Endothelial cell of umbilical vein (primary cell): ENCODE results near the gene MROH9. TPM values are rescaled to one million over a fixed set of nuclear protein-coding genes. Genes with fewer than 3 reads are reported as not detected.

Experiments
- BruUV-seq: library from RNA; stranded (reverse); fragments of 400-500 nt; replicated peaks from 2 replicates; lab custom pipeline; 2021; lab: Mats Ljungman, UMichigan
- CTCF ChIA-PET: fragments of 300-600, 350-600 bp; sonication (Branson Sonifier 250); formaldehyde crosslinking; loops from one replicate; lab custom pipeline; 2021; ENCODE audit warnings: antibody characterized with exemption, inconsistent platforms; lab: Charles Lee
- POLR2A ChIA-PET: fragments of 300-600, 350-600 bp; sonication (Branson Sonifier 250); formaldehyde crosslinking; loops from one replicate; lab custom pipeline; 2021; ENCODE audit warnings: antibody characterized with exemption, inconsistent platforms; lab: Charles Lee
- DNase-seq: peaks from one replicate; pipeline ENCODE4 v3.0.0-alpha.2; 2011; ENCODE audit warnings: low read depth, low spot score
- FAIRE-seq: peaks from 2 replicates; lab custom pipeline; 2011; peaks lifted over from hg19 to GRCh38; lab: Jason Lieb, UNC
- H2AFZ ChIP-seq: 2 replicates; pipeline ENCODE4 v1.6.0; 2012; ENCODE audit warnings: low read depth, low read length, control low read depth, inconsistent platforms
- H3K27ac ChIP-seq: 2 replicates; pipeline ENCODE4 v1.5.1; 2011; ENCODE audit warnings: low read depth, mild to moderate bottlenecking, control low read depth, low read length, moderate library complexity; ENCODE audit not compliant: insufficient read depth
- H3K27me3 ChIP-seq, 2 experiments: 2 replicates each; pipeline versions ENCODE4 v1.6.0 to v1.6.1; 2011; ENCODE audit warnings: low read length in 2 of 2, mixed read lengths in 1 of 2; ENCODE audit not compliant: control insufficient read depth in 2 of 2, insufficient read depth in 2 of 2
- H3K36me3 ChIP-seq, 2 experiments: 2 replicates in 1 of 2; 3 replicates in 1 of 2; pipeline ENCODE4 v1.5.1; 2011; ENCODE audit warnings: low read length in 2 of 2, mild to moderate bottlenecking in 1 of 2, moderate library complexity in 1 of 2; ENCODE audit not compliant: control insufficient read depth in 2 of 2, insufficient read depth in 2 of 2; ENCODE audit errors: extremely low read depth in 1 of 2
- H3K4me1 ChIP-seq: 3 replicates; pipeline ENCODE4 v1.5.1; 2011; ENCODE audit warnings: mild to moderate bottlenecking, low read length; ENCODE audit not compliant: control insufficient read depth, insufficient read depth; ENCODE audit errors: extremely low read depth
- H3K4me2 ChIP-seq: 2 replicates; pipeline ENCODE4 v1.6.1; 2011; ENCODE audit warnings: low read length, control low read depth, mixed read lengths; ENCODE audit not compliant: insufficient read depth
- H3K4me3 ChIP-seq, 3 experiments: fragments of 200-600 bp in 1 of 3; sonication (generic), shearing (Covaris generic) in 1 of 3; replicated peaks in 1 of 3; 2 replicates each; pipeline ENCODE4 v1.5.1; 2011 to 2016; ENCODE audit warnings: control low read depth in 3 of 3, low read length in 3 of 3, mild to moderate bottlenecking in 2 of 3, inconsistent platforms in 1 of 3, low read depth in 1 of 3, moderate library complexity in 1 of 3; ENCODE audit not compliant: insufficient read depth in 1 of 3
- H3K79me2 ChIP-seq: 2 replicates; pipeline ENCODE4 v1.6.0; 2012; ENCODE audit warnings: low read length, inconsistent platforms; ENCODE audit not compliant: control insufficient read depth, insufficient read depth
- H3K9ac ChIP-seq: replicated peaks from 2 replicates; pipeline ENCODE3; 2011; ENCODE audit warnings: low read length, control low read depth; ENCODE audit not compliant: insufficient read depth; ENCODE audit errors: extremely low read depth
- H3K9me1 ChIP-seq: replicated peaks from 3 replicates; pipeline ENCODE4 v1.6.0; 2011; ENCODE audit warnings: mild to moderate bottlenecking, low read length; ENCODE audit not compliant: control insufficient read depth, insufficient read depth; ENCODE audit errors: extremely low read depth
- H3K9me3 ChIP-seq: replicated peaks from 2 replicates; pipeline ENCODE4 v1.5.1; 2012; ENCODE audit warnings: low read length, inconsistent platforms; ENCODE audit not compliant: control insufficient read depth, insufficient read depth
- H4K20me1 ChIP-seq: replicated peaks from 2 replicates; pipeline ENCODE3; 2011; ENCODE audit warnings: mild to moderate bottlenecking, low read length; ENCODE audit not compliant: control insufficient read depth, insufficient read depth; ENCODE audit errors: extremely low read depth
- CTCF ChIP-seq, 2 donors: IDR thresholded peaks; 1 replicate in 1 of 2; 2 replicates in 1 of 2; pipeline ENCODE4 v1.5.1; 2011; ENCODE audit warnings: low read length in 2 of 2, mild to moderate bottlenecking in 2 of 2, moderate library complexity in 2 of 2, control low read depth in 1 of 2, inconsistent platforms in 1 of 2, low read depth in 1 of 2; ENCODE audit not compliant: insufficient read depth in 1 of 2; ENCODE audit errors: extremely low read depth in 1 of 2
- EZH2 ChIP-seq: IDR thresholded peaks from 2 replicates; pipeline ENCODE4 v1.6.1; 2012; ENCODE audit warnings: borderline replicate concordance, low read depth, mild to moderate bottlenecking, moderate library complexity, low read length, inconsistent platforms; ENCODE audit not compliant: severe bottlenecking
- FOS ChIP-seq: IDR thresholded peaks from 2 replicates; pipeline ENCODE4 v1.6.1; 2011; ENCODE audit warnings: mild to moderate bottlenecking, low read length, moderate library complexity, borderline replicate concordance; ENCODE audit not compliant: insufficient read depth
- GATA2 ChIP-seq: IDR thresholded peaks from 2 replicates; pipeline ENCODE4 v1.7.0; 2011; ENCODE audit warnings: low read depth, mild to moderate bottlenecking, moderate library complexity, mixed read lengths, low read length; ENCODE audit not compliant: insufficient read length, insufficient read depth
- JUN ChIP-seq: IDR thresholded peaks from 2 replicates; pipeline ENCODE4 v1.6.1; 2011; ENCODE audit warnings: borderline replicate concordance, low read depth; ENCODE audit not compliant: insufficient read length, insufficient read depth
- MAX ChIP-seq: IDR thresholded peaks from 2 replicates; pipeline ENCODE4 v1.6.1; 2011; ENCODE audit not compliant: insufficient read depth, insufficient read length
- MYC ChIP-seq: IDR thresholded peaks from one replicate; pipeline ENCODE4 v1.6.1; 2011; ENCODE audit warnings: mild to moderate bottlenecking, low read depth, low read length
- POLR2A ChIP-seq: IDR thresholded peaks from 2 replicates; pipeline ENCODE4 v1.6.1; 2012; ENCODE audit warnings: low read depth, mild to moderate bottlenecking, control low read depth, low read length
- POLR2AphosphoS5 ChIP-seq: IDR thresholded peaks from 2 replicates; pipeline ENCODE4 v1.6.1; 2012; ENCODE audit warnings: low read depth, mild to moderate bottlenecking, control low read depth, low read length, moderate library complexity; ENCODE audit not compliant: insufficient read depth
- dilution Hi-C: fragments of 300-500 bp; cut with MboI; formaldehyde crosslinking; loops from one replicate; pipeline ENCODE4 v1.15.0; 2019; ENCODE audit warnings: low sequenced_read_pairs; ENCODE audit not compliant: extremely low pct_ligation_motif_present
- intact Hi-C: fragments of 100-400 bp; cut with micrococcal nuclease; formaldehyde crosslinking; loops from one replicate; pipeline ENCODE4 v1.10.0; 2022
- polyA plus RNA-seq, 4 experiments: library from polyadenylated mRNA; depleted of rRNA in 3 of 4; stranded (reverse) in 3 of 4; unstranded in 1 of 4; fragments of >200 nt; gene quantifications; 2 replicates each; pipeline versions ENCODE4 v1.2.1 to v1.2.3, GENCODE V29; 2011 to 2012; ENCODE audit warnings: missing spikeins in 1 of 4
- total RNA-seq: library from RNA; stranded (reverse); gene quantifications from 2 replicates; pipeline ENCODE4 v1.2.3, GENCODE V29; 2021

The MROH9 gene
- total and polyA plus RNA-seq, 2 donors (not counting 3 experiments of a cell fraction or from before 2014, with no cell fraction given), result not detected

- FAIRE-seq (no peak), DNase-seq (no peak)
- Histone ChIP-seq H2AFZ (no peak overlapping the region), H3K9me3 (no peaks in the 10 kb centered on the region), H3K4me3 (no peak overlapping the region), H3K27ac (no peak overlapping the region), H3K36me3 (no peaks in the 10 kb centered on the region), H3K79me2 (no peaks in the 10 kb centered on the region), H3K4me2 (no peak overlapping the region), H4K20me1 (no peaks in the 10 kb centered on the region), H3K9me1 (no peaks in the 10 kb centered on the region), H3K4me1 (no peaks in the 10 kb centered on the region), H3K9ac (no peak overlapping the region), H3K27me3 (no peaks in the 10 kb centered on the region)
- intact Hi-C loops, result no loop called here
- CTCF ChIA-PET, result interaction anchor here (7.7 kb wide), 1 partner anchor 244 kb away, joined by 124 read pairs; no protein-coding TSS in a partner anchor
- dilution Hi-C loops, result no loop called here
- TF ChIP-seq FOS (no peak), CTCF (IDR thresholded peaks at IDR 0.05; ENCODE audit: extremely low read depth in 1 of 2, insufficient read depth in 1 of 2, low read depth in 1 of 2, low read length in 2 of 2) (no peak), JUN (no peak), MYC (no peak), MAX (no peak), GATA2 (no peak), EZH2 (no peak), POLR2AphosphoS5 (no peak), POLR2A (no peak)
- no TSS peak for BruUV-seq
- POLR2A ChIA-PET, result no interaction called here
Measured at GRCh38 chr1:170932236-170932635, 3.1 kb upstream of the MROH9 start.
